Ovary (tissue), 3 donors: Measurements from ENCODE around the gene SFXN5.

Experiments used
- EP300 ChIP-seq: sonication (generic); formaldehyde crosslinking; IDR thresholded peaks from one replicate; pipeline ENCODE4 v1.6.1; 2017; ENCODE audit warnings: antibody characterized with exemption
- TF ChIP-seq, protein P1 (sequence below), 3 donors: fragments of 450-650 bp in 2 of 3; fragments of 200-600 bp in 1 of 3; IDR thresholded peaks; one replicate each; pipeline versions ENCODE4 v1.5.1 to v1.8.0; 2016 to 2022; ENCODE audit warnings: antibody characterized with exemption in 3 of 3, mild to moderate bottlenecking in 1 of 3
- donor health status: DM: no; HTN: no; CAD: no.

DNA sequence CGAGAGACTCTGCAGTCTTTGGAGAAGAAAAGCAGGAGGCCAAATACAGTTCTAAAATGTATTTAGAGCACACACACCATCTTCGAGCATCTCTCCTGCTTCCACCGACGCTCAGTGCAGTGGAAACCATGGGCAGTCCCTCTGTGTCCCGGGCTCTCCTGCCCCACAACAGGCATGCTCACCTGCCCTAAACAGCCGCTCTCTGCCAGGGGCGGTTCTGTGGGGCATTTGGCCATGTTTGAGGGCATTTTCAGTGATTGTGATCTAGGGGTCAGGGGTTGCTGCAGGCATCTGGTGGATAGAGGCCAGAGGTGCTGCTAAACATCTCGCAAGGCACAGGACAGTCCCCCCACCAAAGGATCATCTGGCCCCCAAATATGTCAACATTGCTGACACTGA lies 98.4 kb downstream of the SFXN5 start:
- TF ChIP-seq EP300 = no peak
- TF ChIP-seq, protein P1, sequence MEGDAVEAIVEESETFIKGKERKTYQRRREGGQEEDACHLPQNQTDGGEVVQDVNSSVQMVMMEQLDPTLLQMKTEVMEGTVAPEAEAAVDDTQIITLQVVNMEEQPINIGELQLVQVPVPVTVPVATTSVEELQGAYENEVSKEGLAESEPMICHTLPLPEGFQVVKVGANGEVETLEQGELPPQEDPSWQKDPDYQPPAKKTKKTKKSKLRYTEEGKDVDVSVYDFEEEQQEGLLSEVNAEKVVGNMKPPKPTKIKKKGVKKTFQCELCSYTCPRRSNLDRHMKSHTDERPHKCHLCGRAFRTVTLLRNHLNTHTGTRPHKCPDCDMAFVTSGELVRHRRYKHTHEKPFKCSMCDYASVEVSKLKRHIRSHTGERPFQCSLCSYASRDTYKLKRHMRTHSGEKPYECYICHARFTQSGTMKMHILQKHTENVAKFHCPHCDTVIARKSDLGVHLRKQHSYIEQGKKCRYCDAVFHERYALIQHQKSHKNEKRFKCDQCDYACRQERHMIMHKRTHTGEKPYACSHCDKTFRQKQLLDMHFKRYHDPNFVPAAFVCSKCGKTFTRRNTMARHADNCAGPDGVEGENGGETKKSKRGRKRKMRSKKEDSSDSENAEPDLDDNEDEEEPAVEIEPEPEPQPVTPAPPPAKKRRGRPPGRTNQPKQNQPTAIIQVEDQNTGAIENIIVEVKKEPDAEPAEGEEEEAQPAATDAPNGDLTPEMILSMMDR (IDR thresholded peaks at IDR 0.05) = no peak
